Activated T-helper 1 cell treated with Interleukin-2 at 50 U/mL for 16 hours (primary cell): ENCODE measurements around the gene LHX4.

Experiments used
- DNase-seq: peaks from one replicate; pipeline ENCODE4 v3.0.0-alpha.2; 2020; ENCODE audit warnings: low read depth

The LHX4 gene

GRCh38 chr1:180229483-180230415, at the start of gene LHX4:
Gene LHX4, plus strand, starts transcription at chr1:180230264. Its CDS starts 266 bp downstream, at chr1:180230530.
- no peak for DNase-seq

GRCh38 chr1:180181048-180181447, 49.0 kb upstream of the LHX4 start:
- DNase-seq: no peak

DNA sequence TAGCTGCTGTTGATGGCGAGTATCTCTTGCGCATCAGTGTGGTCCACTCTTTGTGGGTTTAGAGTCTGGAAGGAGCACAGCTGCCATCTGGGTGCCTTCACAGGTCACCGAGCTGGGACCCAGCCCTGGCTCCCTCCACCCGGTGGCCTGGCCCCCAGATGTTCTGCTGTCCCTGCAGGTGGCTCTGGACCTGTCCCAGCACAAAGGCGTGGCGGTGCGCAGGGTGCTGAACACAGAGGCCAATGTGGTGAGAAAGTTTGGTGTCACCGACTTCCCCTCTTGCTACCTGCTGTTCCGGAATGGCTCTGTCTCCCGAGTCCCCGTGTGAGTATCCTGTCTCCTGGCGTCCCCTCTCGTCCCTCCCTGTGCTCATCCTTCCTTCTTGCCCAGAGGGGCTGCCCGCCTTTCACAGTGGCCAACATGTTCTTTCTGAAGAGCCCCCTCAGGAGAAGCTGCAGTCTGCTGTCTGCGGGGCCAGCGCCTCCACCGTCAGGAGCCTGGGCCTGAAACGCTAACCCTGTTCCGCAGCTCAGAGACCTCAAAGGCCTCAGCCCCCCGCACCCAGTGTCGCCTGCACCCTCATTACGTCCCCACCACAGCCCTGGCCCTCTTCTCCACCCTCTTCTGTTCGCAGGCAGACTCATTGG, 47.9 kb upstream of the LHX4 start:
- DNase-seq: no peak

DNA sequence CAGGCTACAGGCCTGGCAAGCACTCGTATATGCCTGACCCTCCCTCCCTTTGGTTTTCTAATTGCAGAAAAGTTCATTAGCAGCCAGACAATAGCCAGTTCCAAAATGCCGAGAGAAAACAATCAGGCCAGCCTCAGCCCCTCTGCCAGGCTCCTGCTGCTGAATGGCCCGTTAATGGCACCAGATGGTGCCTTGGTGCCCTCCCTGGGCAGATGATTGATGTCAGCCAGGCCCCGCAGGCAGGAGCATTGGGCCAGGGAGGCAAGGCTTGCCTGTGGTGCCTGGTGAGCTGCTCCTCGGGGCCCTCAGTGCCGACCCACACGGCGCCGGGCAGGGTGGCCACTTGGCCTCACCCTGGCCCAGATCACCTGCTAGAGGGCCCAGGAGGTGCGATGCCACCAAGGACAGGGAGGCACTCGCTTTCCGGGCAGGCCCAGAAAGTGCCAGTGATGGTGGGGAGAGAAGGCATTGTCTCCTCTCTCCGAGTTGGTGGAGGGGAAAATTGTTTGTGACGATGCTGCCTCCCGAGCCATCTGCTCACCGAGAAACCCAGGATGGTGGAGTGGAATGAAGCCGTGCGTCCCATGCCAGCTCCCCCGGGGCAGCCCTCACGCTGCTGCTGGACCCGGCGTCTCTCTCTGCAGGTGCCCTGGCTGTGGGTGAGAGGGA, 47.3 kb upstream of the LHX4 start:
- DNase-seq: no peak

GRCh38 chr1:180183426-180183825, 46.6 kb upstream of the LHX4 start:
- no peak for DNase-seq

GRCh38 chr1:180184041-180184440, 46.0 kb upstream of the LHX4 start:
- DNase-seq: no peak

- no peak for DNase-seq
Measured at GRCh38 chr1:180185281-180185680, 44.8 kb upstream of the LHX4 start.

- no peak for DNase-seq
Measured at GRCh38 chr1:180185971-180186645, 44.0 kb upstream of the LHX4 start.

- DNase-seq: no peak
Measured at GRCh38 chr1:180186831-180187230, 43.2 kb upstream of the LHX4 start.

DNA sequence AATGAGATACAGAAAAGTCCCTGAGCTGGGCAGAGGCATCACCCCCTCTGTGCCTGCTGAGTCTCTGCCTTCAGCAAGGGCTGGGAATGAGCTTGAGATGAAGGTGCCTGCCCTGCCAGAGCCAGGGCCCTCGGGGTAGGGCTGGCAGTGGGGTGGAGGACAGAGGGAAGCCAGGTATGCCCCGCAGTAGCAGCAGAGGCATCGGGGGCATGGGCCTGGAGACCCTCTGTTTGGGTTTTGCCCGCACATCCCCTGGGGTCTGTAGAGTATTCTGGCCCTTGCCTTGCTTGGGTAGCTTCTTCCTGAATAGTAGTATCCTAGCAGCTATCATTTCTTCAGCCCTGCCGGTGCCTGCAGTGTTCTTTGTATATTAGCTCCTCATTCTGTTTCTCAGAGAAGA, 42.4 kb upstream of the LHX4 start:
- no peak for DNase-seq

- no peak for DNase-seq
Measured at GRCh38 chr1:180188091-180188506, 42.0 kb upstream of the LHX4 start.

GRCh38 chr1:180188684-180189175, 41.3 kb upstream of the LHX4 start:
- DNase-seq: no peak

DNA sequence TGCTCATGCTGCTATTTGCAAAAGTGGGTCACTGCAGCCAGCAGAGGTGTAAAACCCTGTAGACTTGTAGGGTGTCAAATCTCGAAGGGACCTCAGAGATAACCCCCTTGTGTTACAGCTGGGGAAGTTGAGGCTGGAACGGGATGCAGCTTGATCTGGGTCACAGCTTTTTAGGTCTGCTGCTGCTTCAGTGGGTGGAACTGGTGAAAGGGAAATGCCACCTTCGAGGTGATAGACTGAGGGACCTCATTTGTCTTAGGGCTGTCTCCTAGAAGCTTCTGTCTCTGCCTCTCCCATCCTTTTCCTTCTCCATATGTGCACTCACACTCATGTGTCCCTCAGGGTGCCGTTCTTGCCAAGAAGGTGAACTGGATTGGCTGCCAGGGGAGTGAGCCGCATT, 40.0 kb upstream of the LHX4 start:
- no peak for DNase-seq

DNA sequence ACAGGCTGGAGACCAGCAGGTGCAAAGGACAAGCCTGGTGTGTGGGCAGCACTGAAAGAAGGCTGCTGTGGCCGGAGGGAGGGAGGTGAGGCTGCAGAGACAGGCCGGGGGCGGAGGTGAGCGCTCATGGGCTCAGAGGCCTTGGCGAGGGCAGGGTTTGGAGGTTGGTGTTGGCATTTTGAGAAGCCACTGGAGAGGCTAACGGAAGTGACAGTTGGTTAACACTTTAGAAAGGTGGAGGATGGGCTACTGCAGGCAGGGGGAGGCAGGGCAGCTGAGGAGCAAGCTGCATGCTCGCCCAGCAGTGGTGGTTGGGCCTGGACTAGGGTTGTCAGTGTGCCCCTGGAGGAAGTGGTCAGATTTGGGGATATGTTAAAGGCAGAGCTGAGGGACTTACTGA, 37.9 kb upstream of the LHX4 start:
- DNase-seq: no peak

DNA sequence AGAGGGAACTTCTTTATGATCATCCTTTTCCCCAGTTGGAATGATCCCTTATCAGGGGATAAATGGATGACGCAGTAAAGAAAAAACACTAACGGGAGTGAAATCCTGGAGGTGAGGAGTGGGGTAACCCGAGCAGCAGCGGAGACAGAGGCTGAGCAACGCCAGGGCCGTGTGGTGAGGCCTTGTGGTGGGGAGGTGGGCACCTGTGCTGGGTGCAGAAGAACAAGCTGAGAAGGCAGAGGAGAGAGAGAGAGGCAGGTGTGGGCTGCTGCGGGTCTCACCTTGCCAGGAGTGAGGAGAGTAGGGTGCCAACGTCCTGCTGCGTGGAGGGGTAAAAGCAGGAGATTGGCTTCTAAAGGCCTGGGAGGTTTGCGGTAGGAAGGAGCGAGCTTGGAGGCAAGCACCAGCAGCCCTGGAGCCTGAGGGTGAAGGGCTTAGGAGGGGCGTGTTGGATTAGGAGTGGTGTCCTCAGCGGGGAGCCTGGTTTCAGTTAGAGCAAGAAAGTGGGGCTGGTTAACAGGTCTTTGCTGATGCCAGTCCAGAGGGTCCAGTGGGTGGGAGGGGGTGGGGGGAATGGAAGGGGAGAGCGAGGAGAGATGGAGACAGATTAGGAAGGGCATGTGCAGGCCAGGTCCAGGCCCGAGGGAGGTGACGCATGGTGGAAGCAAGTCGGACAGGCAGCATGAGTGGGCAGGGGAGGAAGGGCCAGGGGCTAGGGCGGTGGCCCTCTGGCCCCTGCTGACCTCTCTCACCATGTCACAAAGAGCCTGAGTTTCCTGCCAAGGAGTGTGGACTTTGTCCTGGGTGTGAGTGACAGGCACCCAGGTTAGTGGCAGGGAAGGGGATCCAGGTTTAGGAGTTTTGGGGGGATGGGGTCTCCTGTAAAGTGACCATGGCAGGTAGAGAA, 36.7 kb upstream of the LHX4 start:
- no peak for DNase-seq

DNA sequence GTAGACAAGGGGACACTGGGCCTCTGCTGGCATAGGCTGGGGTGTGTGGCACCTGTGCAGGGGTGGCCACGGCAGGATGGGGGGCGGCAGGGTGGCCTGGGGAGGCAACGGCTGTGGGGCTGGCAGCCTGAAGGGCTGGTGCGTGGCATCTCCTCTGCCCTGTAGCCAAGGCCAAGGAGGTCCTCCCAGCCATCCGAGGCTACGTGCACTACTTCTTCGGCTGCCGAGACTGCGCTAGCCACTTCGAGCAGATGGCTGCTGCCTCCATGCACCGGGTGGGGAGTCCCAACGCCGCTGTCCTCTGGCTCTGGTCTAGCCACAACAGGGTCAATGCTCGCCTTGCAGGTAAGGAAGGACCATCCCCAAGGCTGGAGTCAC, 36.0 kb upstream of the LHX4 start:
- DNase-seq: no peak

GRCh38 chr1:180194546-180195207, 35.4 kb upstream of the LHX4 start:
- DNase-seq: no peak

- no peak for DNase-seq
Measured at GRCh38 chr1:180195401-180195800, 34.7 kb upstream of the LHX4 start.

- DNase-seq: no peak
Measured at GRCh38 chr1:180195916-180196315, 34.1 kb upstream of the LHX4 start.

DNA sequence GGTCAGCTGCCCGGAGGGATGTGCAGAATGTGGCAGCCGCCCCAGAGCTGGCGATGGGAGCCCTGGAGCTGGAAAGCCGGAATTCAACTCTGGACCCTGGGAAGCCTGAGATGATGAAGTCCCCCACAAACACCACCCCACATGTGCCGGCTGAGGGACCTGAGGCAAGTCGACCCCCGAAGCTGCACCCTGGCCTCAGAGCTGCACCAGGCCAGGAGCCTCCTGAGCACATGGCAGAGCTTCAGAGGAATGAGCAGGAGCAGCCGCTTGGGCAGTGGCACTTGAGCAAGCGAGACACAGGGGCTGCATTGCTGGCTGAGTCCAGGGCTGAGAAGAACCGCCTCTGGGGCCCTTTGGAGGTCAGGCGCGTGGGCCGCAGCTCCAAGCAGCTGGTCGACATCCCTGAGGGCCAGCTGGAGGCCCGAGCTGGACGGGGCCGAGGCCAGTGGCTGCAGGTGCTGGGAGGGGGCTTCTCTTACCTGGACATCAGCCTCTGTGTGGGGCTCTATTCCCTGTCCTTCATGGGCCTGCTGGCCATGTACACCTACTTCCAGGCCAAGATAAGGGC, 33.5 kb upstream of the LHX4 start:
- no peak for DNase-seq
